Activated T-helper 1 cell treated with anti-CD3 and anti-CD28 coated beads, Interleukin-12 subunit alpha, Interleukin-12 subunit beta, Interleukin-2, Interleukin-4 antibody, amounts not matched to agents 30 ng/mL and 10 ng/mL and 1 ng/mL, durations not matched to agents 14 hours and 24 hours and 36 hours (primary cell): ENCODE measurements around the gene SYMPK. TPM values are rescaled to one million over a fixed set of nuclear protein-coding genes. Genes with fewer than 3 reads are reported as not detected.
"Not testable (repeated sequence)": the region's sequence is repeated elsewhere in the genome, so short reads cannot be mapped to it uniquely, and the experiment has no call there.

Experiments
- DNase-seq: peaks from one replicate; pipeline ENCODE4 v3.0.0; 2021; ENCODE audit warnings: low spot score
- H3K27ac Mint-ChIP-seq: one replicate; pipeline ENCODE4 v1.8.0; 2021; ENCODE audit warnings: mild to moderate bottlenecking, mixed read lengths
- H3K27me3 Mint-ChIP-seq: one replicate; pipeline ENCODE4 v1.8.0; 2022; ENCODE audit warnings: mild to moderate bottlenecking, moderate library complexity, mixed read lengths; ENCODE audit not compliant: insufficient read depth
- H3K36me3 Mint-ChIP-seq: one replicate; pipeline ENCODE4 v1.8.0; 2021; ENCODE audit warnings: low read depth, mixed read lengths
- H3K4me1 Mint-ChIP-seq: one replicate; pipeline ENCODE4 v1.8.0; 2021; ENCODE audit warnings: low read depth, mixed read lengths
- H3K4me3 Mint-ChIP-seq: one replicate; pipeline ENCODE4 v1.8.0; 2021; ENCODE audit warnings: mild to moderate bottlenecking, moderate library complexity, mixed read lengths
- H3K9me3 Mint-ChIP-seq: one replicate; pipeline ENCODE4 v1.8.0; 2021; ENCODE audit warnings: mixed read lengths
- intact Hi-C: fragments of 100-400 bp; cut with micrococcal nuclease; formaldehyde crosslinking; loops from one replicate; pipeline ENCODE4 v1.15.1; 2024
- total RNA-seq: library from RNA; stranded (reverse); gene quantifications from 2 replicates; pipeline ENCODE4 v1.2.3, GENCODE V29; 2022

Gene SYMPK
- total RNA-seq, 1 donor from 2014 or later: 118 TPM

- intact Hi-C loops: no loop called here
- no peaks in the 10 kb centered on the region for H3K27me3 Mint-ChIP-seq
- H3K27ac Mint-ChIP-seq: no peak overlapping the region
- peaks cover 9% of the 10 kb centered on the region for H3K36me3 Mint-ChIP-seq
- no peak for DNase-seq
- H3K9me3 Mint-ChIP-seq: no peaks in the 10 kb centered on the region
- H3K4me1 Mint-ChIP-seq: peaks cover 16% of the 10 kb centered on the region
- no peak overlapping the region for H3K4me3 Mint-ChIP-seq
Observed at GRCh38 chr19:45897261-45897812, 34.4 kb upstream of the SYMPK start.

DNA sequence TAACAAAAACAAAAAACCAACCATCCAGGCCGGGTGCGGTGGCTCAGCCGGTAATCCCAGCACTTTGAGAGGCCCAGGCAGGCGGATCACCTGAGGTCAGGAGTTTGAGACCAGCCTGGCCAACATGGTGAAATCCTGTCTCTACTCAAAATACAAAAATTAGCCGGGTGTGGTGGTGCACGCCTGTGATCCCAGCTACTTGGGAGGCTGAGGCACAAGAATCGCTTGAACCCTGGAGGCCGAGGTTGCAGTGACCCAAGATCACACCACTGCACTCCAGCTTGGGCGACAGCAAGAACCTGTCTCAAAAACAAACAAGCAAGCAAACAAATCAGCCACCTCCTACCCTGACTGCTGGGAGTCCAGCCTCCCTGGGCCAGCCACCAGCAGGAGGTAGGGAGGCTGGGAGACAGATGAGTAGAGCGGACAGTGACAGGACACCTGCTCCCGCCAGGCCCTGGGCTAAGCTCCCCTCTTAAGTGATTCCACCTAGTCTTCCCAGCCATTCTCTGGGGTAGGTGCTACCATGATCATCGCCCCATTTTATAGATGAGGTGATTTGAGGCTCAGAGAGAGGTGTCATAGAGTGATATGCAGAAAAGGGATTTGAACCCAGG is 33.1 kb upstream of the SYMPK start:
- H3K27ac Mint-ChIP-seq, H3K4me3 Mint-ChIP-seq, DNase-seq, H3K36me3 Mint-ChIP-seq, H3K27me3 Mint-ChIP-seq, intact Hi-C loops, H3K9me3 Mint-ChIP-seq: not testable (repeated sequence)
- peaks cover 11% of the 10 kb centered on the region for H3K4me1 Mint-ChIP-seq

DNA sequence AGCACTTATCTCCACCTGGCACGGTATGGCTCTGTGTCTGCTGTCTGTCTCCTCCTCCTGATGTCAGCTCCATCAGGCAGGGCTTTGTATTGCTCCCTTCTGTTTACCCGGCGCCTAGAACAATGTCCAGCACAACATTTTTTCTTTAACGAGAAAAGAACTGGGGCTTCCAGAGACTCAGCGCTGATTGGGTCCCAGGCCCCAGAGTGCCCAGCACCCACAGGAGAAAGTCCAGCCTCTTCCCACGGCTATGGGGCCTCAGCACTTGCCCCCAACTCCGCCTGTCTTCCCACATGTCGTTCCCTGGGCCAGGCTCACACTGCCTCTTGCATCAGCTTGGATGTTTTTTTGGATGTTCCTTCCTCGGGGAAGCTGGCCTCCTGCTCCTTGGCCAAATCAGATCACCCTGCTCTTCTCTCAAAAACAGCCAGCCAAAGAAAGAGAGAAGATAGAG is 32.6 kb upstream of the SYMPK start:
- H3K4me3 Mint-ChIP-seq: no peak overlapping the region
- peaks cover 7% of the 10 kb centered on the region for H3K4me1 Mint-ChIP-seq
- no peak for DNase-seq
- peaks cover 9% of the 10 kb centered on the region for H3K36me3 Mint-ChIP-seq
- no peak overlapping the region for H3K27ac Mint-ChIP-seq
- no peaks in the 10 kb centered on the region for H3K9me3 Mint-ChIP-seq
- no peaks in the 10 kb centered on the region for H3K27me3 Mint-ChIP-seq
- intact Hi-C loops: no loop called here

DNA sequence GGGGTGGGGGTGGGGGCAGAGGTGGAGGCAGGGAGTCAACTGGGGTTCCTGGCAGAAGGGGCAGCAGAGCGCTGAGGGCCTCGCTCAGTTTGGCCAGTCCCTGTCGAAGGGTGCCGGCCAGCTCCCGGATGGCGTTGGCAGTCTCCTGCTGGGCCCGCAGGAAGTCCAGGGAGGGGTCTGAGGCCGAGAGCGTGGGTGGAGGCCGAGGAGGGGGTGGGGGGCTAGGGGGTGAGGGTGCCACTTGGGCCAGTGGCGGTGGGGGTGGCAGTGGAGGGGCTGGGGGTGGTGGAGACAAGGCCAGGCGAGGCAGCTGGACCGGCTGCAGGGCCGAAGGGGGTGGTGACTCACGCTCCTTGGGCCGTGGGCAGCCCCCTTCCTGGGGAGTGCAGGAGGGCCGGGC is 27.9 kb upstream of the SYMPK start:
- Mint-ChIP-seq H3K36me3 (peaks cover 6% of the 10 kb centered on the region), H3K4me1 (no peaks in the 10 kb centered on the region), H3K27me3 (peaks cover 1% of the 10 kb centered on the region), H3K27ac (no peak overlapping the region), H3K9me3 (no peaks in the 10 kb centered on the region), H3K4me3 (no peak overlapping the region)
- DNase-seq: no peak
- intact Hi-C loops: no loop called here

DNA sequence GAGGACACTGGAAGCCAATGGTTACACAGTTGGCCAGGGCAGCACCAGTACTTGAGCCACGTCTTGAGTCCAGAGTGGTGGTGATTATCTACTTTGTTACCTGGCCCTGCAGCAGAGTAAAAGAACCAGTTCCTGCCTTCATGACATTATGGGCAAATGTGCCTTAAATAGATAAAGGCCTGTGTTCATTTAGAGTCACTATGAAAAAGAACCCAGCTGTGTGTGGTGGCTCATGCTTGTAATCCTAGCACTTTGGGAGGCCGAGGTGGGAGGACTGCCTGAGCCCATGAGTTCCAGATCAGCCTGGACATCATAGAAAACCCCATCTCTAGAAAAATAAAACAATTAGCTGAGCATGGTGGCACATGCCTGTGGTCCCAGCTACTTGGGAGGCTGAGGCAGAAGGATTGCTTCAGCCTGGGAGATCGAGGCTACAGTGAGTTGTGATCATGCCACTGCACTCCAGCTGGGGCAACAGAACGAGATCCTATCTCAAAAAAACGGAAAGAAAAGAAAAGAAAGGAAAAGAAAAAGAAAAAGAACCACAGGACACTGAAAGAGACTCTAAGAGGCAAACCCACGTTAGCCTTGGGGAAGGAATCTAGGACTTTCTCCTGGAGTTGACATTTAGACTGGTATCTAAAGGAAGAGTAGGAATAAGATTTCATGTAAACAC is 26.4 kb upstream of the SYMPK start:
- H3K9me3 Mint-ChIP-seq: no peaks in the 10 kb centered on the region
- intact Hi-C loops: loop anchor here (10.0 kb wide), 1 partner anchor 455 kb away; the partner anchor contains the start of gene PPP5C
- H3K36me3 Mint-ChIP-seq: peaks cover 6% of the 10 kb centered on the region
- no peaks in the 10 kb centered on the region for H3K4me1 Mint-ChIP-seq
- H3K4me3 Mint-ChIP-seq: no peak overlapping the region
- H3K27me3 Mint-ChIP-seq: peaks cover 1% of the 10 kb centered on the region
- H3K27ac Mint-ChIP-seq: no peak overlapping the region
- DNase-seq: no peak

GRCh38 chr19:45887200-45887710 is 24.3 kb upstream of the SYMPK start:
- Mint-ChIP-seq H3K27me3 (peaks cover 1% of the 10 kb centered on the region), H3K27ac (peak overlapping the region; percentile 95), H3K9me3 (no peaks in the 10 kb centered on the region), H3K36me3 (peaks cover 10% of the 10 kb centered on the region), H3K4me3 (peak overlapping the region; percentile 88), H3K4me1 (peaks cover 9% of the 10 kb centered on the region)
- intact Hi-C loops: loop anchor here (2.0 to 10.0 kb wide), 2 partner anchors 458 to 480 kb away; partner anchors contain the start of genes POLR1G and PPP5C
- no peak for DNase-seq

DNA sequence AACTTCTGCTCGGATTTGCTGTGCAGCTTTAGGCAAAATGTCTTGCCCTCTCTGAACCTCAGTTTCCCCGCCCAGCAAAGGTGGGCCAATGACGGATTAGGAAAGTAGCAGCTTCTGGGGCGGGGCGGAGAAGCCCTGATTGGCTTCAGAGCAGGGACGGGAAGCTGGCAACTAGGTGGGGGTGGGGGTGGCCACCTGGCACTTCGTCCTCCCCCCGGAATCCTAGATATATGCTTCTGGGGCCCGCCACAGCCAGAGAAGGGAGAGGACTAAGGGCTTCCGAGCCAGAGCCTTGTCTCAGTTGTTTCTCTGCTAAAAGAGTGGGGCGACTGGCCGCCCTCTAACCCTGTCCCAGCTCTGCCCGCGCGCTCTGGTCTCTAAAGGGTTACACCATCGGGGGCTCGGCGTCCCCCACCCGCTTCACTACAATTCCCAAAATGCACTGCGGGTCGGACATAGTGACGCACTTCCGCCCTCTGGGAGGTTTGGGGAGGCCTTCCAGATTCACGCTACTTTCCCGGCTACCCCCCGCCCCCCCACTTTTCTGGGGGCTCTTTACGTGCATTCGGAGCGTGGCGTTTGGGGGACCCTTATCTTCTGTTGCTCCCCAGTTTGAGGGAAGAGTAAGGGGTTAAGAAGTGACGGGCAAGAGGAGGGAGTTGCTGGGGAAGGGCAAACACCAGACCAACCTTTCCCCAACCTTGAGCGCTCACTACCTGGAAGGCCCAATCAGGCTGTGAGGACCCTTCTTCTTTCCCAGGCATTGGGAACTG is 23.7 kb upstream of the SYMPK start:
- peaks cover 13% of the 10 kb centered on the region for H3K4me1 Mint-ChIP-seq
- H3K36me3 Mint-ChIP-seq: peaks cover 10% of the 10 kb centered on the region
- intact Hi-C loops: loop anchor here (1.0 to 10.0 kb wide), 9 partner anchors 16 to 480 kb away; partner anchors contain the start of genes CCDC61, FBXO46, MYPOP and OPA3
- H3K4me3 Mint-ChIP-seq: peak overlapping the region; percentile 88
- peak; percentile 88 for DNase-seq
- peaks cover 1% of the 10 kb centered on the region for H3K27me3 Mint-ChIP-seq
- no peaks in the 10 kb centered on the region for H3K9me3 Mint-ChIP-seq
- H3K27ac Mint-ChIP-seq: peak overlapping the region; percentile 95

- Mint-ChIP-seq H3K9me3 (no peaks in the 10 kb centered on the region), H3K27ac (peak within 1 kb of the TSS; percentile 95), H3K4me3 (peak within 1 kb of the TSS; percentile 88), H3K27me3 (peaks cover 1% of the 10 kb centered on the region), H3K36me3 (peaks cover 10% of the 10 kb centered on the region), H3K4me1 (peaks cover 20% of the 10 kb centered on the region)
- DNase-seq: peak; percentile 88
- intact Hi-C loops: loop anchor here (1.0 to 10.0 kb wide), 9 partner anchors 17 to 479 kb away; partner anchors contain the start of genes CCDC61, FBXO46, MYPOP and OPA3
Observed at GRCh38 chr19:45885556-45886426, 22.8 kb upstream of the SYMPK start, which contains the start of gene IRF2BP1. TSS of gene IRF2BP1 (minus strand) at chr19:45886141. CDS start at chr19:45885774, 367 bp downstream.

DNA sequence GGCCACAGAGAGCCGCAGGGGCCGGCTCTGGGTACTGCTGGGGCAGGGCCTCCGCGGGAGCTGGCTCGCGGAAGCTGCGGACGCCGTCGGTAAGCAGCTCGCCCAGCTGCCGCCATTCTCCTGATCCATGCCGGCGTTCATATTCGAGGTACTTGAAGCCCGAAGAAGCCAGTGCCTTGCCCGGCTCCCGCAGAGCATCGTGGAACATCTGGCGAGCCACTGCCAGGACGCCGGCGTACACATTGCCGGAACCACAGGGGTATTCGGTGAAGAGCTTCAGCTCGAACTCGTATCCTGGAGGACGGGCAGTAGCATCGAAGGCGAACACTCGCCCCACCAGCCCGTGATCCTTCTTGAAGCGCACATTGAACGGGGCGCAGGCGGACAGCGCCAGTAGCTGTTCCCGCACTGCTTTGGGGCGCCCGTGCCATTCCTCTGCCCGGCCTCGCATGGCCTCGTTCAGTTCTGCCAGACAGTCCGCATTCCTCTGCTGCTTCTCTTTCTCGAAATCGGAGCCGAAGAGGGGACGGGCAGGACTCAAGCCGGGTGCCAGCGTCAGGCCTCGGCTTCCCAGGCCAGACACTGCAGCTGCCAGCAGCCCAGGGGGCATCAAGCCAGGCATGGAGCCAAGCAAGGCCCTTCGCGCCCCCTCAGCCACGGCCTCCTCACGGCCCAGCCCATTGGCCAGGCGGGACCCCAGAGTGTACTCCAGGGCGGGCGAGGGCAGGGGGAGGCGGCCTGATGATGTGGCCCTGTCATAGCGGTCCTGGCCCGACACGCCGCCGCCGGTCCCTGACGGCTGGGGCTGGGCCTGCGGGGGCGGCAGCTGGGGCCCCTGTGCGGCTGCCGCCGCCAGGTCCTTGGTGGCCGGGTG is 22.0 kb upstream of the SYMPK start:
- H3K27ac Mint-ChIP-seq: no peak overlapping the region
- intact Hi-C loops: loop anchor here (10.0 kb wide), 1 partner anchor 460 kb away; the partner anchor contains the start of gene PPP5C
- no peak for DNase-seq
- H3K36me3 Mint-ChIP-seq: peaks cover 6% of the 10 kb centered on the region
- H3K4me3 Mint-ChIP-seq: peak overlapping the region; percentile 67
- H3K9me3 Mint-ChIP-seq: no peaks in the 10 kb centered on the region
- H3K27me3 Mint-ChIP-seq: peaks cover 4% of the 10 kb centered on the region
- H3K4me1 Mint-ChIP-seq: peaks cover 20% of the 10 kb centered on the region

DNA sequence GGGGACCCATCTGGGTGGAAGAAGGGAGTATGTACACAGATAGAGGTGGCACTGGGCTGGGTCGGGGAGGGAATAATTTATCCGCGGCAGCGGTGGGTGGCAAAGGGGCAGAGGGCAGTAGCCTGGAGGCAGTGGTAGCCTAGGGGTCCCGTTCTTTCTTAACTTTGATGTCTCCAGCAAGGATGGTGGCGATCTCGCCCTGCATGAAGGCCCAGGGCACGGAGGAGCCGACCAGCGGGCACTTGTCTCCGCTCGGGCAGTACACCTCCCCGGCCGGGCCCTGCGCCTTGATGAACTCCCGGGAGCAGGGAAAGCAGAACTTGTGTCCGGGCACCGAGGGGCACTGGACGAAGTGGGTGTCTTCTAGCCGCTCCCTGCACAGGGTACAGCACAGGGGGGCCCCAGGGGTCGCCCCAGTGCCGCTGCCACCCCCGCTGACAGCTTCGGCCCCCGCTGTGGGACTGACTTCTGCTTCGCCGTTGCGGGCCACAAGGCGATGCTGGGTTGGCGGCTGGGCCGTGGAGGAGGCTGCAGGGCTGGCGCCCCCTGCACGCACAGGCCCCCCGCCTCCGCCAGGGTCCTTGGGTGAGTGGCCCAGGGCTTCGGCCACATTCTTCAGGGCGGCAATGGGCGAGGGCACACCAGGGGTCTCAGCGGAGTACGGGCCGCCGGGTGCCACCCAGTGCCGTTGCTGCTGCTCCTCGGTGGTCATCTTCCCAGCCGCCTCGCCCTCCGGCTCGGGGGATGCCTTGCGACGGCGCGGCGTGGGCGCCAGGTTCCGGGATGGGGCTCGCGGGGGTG is 21.1 kb upstream of the SYMPK start:
- intact Hi-C loops: loop anchor here (1.0 to 10.0 kb wide), 3 partner anchors 67 to 461 kb away; partner anchors contain the start of gene PPP5C
- no peak for DNase-seq
- Mint-ChIP-seq H3K27me3 (peaks cover 4% of the 10 kb centered on the region), H3K9me3 (no peaks in the 10 kb centered on the region), H3K27ac (no peak overlapping the region), H3K4me3 (peak overlapping the region; percentile 83), H3K4me1 (peaks cover 20% of the 10 kb centered on the region), H3K36me3 (peaks cover 4% of the 10 kb centered on the region)
